ENCODE data around the gene MARCHF5.

Gene MARCHF5

DNA sequence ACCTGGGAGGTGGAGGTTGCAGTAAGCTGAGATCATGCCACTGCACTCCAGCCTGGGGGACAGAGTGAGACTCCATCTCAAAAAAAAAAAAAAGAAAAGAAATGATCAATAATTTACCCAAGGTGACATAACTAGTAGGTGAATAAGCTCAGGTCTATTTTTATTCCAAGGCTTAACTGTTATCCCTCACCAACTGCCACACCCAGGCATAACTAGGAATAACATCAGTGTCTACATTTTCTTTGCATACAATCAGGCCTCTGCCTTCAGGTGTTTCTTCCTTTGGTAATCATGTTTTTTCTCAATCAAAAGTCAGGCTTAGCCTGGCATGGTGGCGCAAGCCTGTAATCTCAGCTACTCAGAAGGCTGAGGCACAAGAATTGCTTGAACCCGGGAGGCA lies 26.7 kb upstream of the MARCHF5 start:
- no peak overlapping the region for H3K27ac ChIP-seq
- TF ChIP-seq ZFX (IDR thresholded peaks at IDR 0.05; ENCODE audit: borderline replicate concordance), result no peak
- TF ChIP-seq, protein P1, sequence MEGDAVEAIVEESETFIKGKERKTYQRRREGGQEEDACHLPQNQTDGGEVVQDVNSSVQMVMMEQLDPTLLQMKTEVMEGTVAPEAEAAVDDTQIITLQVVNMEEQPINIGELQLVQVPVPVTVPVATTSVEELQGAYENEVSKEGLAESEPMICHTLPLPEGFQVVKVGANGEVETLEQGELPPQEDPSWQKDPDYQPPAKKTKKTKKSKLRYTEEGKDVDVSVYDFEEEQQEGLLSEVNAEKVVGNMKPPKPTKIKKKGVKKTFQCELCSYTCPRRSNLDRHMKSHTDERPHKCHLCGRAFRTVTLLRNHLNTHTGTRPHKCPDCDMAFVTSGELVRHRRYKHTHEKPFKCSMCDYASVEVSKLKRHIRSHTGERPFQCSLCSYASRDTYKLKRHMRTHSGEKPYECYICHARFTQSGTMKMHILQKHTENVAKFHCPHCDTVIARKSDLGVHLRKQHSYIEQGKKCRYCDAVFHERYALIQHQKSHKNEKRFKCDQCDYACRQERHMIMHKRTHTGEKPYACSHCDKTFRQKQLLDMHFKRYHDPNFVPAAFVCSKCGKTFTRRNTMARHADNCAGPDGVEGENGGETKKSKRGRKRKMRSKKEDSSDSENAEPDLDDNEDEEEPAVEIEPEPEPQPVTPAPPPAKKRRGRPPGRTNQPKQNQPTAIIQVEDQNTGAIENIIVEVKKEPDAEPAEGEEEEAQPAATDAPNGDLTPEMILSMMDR (IDR thresholded peaks at IDR 0.05), result no peak

DNA sequence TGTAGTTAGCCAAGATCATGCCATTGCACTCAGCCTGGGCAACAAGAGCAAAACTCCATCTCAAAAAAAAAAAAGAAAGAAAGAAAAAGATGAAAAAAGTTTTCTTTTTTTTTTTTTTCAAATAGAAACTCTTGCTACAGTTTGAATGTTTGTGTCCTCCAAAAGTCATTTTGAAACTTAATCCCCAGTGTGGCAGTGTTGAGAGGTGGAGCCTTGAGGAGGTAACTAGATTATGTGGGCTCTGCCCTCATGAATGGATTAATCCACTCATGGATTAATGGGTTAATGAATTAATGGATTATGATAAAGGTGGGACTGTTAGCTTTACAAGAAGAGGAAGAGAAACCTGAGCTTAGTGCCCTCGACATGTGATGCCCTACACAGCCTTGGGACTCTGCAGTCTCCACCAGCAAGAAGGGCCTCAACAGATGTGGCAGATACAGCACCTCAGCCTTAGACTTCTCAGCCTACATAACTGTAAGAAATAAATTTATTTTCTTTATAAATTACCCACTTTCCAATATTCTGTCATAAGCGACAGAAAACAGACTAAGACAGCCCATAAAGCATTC lies 25.2 kb upstream of the MARCHF5 start:
- no peak for TF ChIP-seq ZFX (IDR thresholded peaks at IDR 0.05; ENCODE audit: borderline replicate concordance)
- TF ChIP-seq, protein P1 (IDR thresholded peaks at IDR 0.05), result no peak
- no peak overlapping the region for H3K27ac ChIP-seq

DNA sequence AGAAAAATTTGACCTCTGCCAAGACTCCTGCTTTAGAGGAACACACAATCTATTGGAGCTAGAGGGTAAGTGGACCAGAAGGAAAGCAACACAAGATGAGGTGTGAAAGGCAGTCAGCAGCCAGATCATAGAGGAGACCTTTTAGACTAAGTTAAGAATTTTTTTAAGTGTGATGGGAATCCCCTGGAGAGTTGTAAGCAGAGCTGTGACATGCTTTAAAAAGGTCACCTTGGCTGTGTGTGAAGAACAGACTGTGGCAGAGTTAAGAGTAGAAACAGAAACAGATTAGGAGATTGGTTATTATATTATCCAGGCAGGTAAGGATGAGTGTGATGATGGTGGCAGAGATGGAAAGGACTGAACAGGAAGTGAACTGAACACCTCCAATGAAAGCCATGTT lies 23.6 kb upstream of the MARCHF5 start:
- H3K27ac ChIP-seq, result no peak overlapping the region
- TF ChIP-seq ZFX (IDR thresholded peaks at IDR 0.05; ENCODE audit: borderline replicate concordance), result no peak
- TF ChIP-seq, protein P1 (IDR thresholded peaks at IDR 0.05), result no peak

DNA sequence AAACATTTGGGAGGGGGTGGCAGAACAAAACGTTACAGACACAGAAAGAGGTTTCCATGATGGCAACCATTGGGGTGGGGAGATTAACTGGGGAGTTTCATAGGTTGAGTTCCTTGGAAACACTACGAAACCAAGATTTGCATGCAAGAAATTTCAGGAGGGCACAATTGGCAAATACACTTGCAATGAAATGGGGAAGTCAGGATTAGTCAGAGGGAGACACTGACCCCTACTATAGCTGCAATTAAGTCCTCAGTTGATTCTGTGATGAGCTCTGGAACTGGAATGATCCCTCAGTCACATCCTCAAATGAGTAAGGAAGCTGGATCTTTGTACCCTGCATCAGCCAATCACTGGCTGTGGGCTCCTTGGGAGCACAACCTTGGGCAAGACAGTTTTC lies 22.2 kb upstream of the MARCHF5 start:
- H3K27ac ChIP-seq, result no peak overlapping the region
- TF ChIP-seq, protein P1 (IDR thresholded peaks at IDR 0.05), result no peak
- TF ChIP-seq ZFX (IDR thresholded peaks at IDR 0.05; ENCODE audit: borderline replicate concordance), result no peak

DNA sequence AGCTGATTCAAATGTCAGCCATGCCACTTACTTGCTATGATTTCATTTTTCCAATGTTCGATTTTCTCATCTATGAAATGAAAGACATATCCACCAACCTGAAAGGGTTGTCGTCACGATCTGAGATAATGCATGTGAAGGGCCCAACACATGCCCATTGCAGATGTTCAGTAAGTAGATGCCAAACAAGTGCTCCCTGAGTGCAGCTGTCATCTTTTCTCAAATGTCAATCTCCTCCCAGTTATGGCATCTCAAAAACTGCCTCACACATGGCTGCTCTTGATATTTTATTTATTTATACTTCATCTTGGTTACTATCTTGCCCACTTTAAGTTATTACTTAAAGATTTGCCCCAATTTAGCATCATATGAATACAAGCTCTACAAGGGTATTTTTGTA lies 16.9 kb upstream of the MARCHF5 start:
- TF ChIP-seq, protein P1 (IDR thresholded peaks at IDR 0.05), result no peak
- TF ChIP-seq ZFX (IDR thresholded peaks at IDR 0.05; ENCODE audit: borderline replicate concordance), result no peak
- no peak overlapping the region for H3K27ac ChIP-seq

DNA sequence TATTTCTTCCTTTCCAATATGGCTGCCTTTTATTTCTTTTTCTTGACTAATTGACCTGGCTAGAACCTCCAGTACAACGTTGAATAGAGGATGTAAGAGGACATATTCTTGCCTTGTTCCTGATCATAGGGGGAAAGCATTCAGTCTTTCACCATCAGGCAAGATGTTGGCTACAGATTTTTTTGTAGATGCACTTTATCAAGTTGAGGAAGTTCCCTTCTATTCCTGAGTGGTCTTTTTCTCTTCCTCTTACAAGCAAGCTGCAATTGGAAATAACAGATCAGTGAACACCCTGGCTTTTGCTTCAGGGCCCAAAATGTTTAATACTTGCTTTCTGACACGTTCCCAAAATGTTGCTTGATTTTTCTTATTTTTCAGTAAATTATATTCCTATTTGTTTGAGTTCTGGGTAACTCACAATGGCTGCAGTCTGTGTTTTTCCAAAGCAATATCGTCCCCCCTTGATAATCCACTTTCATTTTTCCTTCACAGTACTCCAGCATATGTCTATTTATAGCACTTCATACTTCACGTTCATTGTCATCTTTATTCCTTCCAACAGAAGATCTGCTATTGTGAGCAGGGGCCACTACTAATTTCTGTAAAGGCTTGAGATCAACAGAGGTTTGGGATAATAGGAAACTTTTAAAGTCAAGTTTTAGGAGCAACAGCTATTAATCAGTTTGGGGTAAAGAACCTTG lies 11.8 kb upstream of the MARCHF5 start:
- no peak overlapping the region for H3K27ac ChIP-seq
- TF ChIP-seq ZFX (IDR thresholded peaks at IDR 0.05; ENCODE audit: borderline replicate concordance), result no peak
- TF ChIP-seq, protein P1 (IDR thresholded peaks at IDR 0.05), result no peak

DNA sequence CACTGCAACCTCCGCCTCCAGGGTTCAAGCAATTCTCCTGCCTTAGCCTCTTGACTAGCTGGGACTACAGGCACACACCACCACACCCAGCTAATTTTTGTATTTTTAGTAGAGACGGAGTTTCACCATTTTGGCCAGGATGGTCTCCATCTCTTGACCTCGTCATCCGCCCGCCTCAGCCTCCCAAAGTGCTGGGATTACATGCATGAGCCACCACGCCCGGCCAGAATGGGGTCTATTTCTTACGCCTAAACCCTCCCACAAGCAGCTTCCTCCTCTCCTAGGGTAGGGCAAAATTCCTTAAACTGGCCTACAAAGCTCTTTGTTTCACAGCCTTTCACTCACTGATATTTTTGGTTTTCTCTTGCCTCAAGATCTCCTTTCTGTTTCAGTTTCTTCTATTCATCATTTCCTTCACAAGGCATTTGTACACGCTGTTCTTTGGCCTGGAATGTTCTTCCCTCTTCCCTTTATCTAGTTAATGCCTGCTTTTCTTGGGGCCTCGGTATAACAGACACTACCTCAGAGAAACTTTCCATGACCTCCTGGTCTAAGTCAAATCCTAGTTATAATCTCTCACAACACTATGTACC lies 6.8 kb upstream of the MARCHF5 start:
- TF ChIP-seq, protein P1 (IDR thresholded peaks at IDR 0.05), result no peak
- no peak for TF ChIP-seq ZFX (IDR thresholded peaks at IDR 0.05; ENCODE audit: borderline replicate concordance)
- no peak overlapping the region for H3K27ac ChIP-seq

All from 22Rv1 (cell line).